GM19025 (cell line): Measurements from ENCODE around the gene ART3.
A peak's percentile ranks its signal among the peaks of the same experiment; 100 is the strongest.

Experiments
- ATAC-seq: cut with Tn5 transposase; IDR thresholded peaks from one replicate; pipeline ENCODE4 v1.9.1; 2021; ENCODE audit warnings: mild to moderate bottlenecking, low read depth, moderate library complexity; ENCODE audit not compliant: unreplicated experiment

Gene ART3

GRCh38 chr4:76067652-76068286, 6.7 kb upstream of the ART3 start:
- no peak for ATAC-seq

DNA sequence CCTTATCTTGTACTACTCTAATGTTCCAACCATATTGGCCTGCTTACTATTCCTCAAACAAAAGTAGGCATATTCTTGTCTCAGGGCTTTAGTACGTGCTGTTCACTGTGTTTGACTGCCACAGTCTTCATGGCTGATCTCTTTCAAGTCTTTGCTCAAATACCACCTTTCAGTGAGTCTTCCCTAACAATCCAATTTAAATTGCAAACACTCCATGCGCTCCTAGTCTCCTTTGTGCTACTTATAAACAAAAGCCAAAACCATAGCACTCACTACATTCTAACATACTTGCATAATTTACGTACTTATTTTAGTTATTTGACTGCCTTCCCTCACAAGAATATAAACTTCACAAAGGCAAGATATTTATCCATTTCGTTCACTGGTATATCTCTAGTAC, 1.7 kb upstream of the ART3 start:
- no peak for ATAC-seq

DNA sequence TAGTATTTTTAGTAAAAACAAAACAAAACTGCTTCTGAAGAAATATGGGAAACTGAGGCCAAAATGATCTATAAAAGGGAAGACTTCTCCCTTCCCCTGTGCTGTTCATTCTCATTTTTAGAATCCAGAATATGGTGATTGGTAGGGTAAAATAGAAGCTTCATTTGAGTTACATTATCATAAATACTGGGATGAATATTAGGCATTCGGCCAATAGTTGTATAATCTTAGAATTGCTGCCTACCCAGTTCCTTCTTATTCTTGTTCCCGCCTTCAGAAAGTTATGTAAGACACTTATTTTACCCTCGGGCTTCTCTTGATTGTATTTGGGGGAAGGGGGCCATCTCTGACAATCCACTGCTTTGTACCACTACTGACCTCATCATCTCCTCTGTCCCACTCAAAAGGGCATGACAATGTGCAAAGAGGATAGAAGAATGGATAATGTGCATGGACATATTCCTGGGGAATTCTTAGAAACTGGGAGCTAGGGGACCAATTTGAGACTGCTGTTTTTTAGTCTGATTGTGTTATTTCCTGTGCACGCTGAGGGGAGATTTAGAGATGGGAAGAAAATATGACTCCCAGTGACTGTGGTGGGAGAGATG, 588 bp downstream of the ART3 start:
- no peak for ATAC-seq

DNA sequence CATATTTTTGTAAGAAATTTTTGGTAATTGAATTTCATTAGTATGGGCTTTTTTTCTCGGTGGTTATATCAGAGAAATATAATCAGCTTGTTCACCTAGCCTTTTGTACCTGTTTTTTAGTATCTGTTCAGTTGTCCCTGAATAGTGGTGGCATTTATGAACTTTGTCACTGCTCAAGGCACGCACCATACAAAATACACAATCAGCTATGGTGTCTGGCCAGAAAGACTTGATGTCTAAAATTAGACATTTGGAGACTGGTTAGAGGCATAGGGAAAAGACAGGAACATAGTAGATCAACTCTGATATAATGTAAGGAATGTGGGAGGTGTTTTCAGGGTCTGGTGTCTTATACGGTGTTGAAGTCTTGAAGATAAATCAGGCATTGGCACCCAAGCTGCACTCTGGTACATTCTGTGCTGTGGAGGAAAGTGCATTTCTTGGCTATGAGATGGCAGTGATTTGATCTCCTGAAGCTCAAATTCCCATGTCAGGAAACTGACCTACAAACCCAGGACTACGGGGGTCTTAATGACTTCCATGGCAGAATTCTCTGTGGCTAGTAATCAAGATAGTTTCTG, 3.6 kb downstream of the ART3 start:
- no peak for ATAC-seq

DNA sequence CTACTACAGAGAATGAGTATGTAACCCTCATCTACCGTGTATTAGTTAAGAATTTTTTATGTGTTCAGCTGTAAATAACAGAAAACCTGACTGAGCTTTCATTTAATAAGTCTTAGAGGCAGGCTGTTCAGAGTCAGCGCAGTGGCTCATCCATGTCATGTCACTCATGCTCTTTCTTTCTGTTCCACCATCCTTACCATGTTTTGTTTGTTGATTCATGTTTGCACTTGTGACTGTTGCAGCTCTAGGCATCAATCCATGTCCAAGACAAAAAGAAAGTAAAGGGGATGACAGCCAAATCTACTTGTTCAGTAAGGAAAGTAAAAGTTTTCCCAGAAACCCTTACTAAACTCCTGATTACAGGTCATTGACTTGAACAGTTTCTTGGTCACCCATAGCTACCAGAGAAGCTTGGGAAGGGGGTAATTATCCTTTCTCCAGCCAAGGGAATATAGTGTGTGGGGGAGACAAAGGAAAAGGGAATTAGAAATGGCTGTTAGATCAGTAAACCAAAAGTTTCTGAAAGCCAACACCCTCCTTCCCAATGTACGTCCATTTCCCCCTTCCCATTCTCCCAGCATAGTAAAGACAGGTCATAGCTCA, 9.0 kb downstream of the ART3 start:
- ATAC-seq = no peak

DNA sequence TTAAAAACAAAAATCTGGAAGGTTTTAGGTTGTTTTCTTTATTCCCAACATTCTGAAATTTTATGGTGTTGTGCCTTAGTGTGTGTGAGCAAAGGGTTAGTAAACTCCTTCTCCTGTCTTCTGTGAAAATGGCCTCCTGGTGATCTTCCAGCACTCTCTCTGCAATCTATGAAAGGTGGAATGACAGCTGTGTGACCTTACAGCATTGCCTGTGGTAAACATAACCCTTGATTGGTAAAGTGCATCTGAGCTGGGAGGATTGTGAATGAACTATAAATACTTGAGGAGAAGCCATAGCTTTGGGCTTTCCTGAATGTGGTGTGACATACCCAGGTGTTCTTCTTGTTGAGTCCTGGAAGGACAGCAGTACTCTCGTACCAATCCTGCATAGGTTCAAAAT, 10.0 kb downstream of the ART3 start:
- no peak for ATAC-seq

- ATAC-seq = no peak
Observed at GRCh38 chr4:76087007-76087769, 12.7 kb downstream of the ART3 start.

- ATAC-seq = no peak
Observed at GRCh38 chr4:76088719-76089118, 14.2 kb downstream of the ART3 start.

DNA sequence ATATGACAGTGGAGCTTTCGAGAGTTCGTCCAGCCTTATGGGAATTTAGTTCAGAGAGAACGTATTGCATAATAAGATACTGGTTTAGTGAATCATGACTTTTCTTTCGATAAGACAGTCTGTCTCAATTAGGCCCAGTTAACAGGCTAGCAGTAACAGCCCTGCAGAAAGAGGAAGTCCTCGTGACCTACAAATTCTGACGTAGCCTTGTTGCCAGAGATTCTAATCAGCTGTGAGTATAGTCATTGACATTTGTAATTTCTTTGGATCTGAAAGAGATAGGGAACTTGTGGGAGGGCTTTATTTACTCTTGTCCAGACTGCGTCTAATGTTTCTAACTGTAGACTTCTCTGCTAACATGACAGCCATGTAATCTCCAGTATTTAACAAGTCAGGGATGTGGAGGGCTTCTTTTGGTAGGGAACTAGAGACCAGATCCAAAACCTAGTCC, 15.8 kb downstream of the ART3 start:
- peak; percentile 46 for ATAC-seq

DNA sequence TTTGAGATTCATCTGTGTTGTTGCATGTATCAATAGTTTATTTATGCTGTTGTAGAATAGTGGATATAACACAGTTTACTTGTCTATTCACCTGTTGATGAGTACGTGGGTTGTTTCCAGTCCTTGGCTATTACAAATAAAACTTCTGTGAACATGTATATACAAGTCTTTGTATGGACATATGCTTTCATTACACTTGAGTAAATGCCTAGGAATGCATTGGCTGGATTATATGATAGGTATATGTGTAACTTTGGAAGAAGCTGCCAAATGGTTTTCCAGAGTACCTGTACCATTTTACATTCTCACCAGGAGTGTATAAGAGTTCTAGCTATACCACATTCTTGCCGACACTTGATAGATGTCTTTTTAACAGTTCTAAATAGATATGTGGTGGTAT, 16.5 kb downstream of the ART3 start:
- ATAC-seq = no peak

DNA sequence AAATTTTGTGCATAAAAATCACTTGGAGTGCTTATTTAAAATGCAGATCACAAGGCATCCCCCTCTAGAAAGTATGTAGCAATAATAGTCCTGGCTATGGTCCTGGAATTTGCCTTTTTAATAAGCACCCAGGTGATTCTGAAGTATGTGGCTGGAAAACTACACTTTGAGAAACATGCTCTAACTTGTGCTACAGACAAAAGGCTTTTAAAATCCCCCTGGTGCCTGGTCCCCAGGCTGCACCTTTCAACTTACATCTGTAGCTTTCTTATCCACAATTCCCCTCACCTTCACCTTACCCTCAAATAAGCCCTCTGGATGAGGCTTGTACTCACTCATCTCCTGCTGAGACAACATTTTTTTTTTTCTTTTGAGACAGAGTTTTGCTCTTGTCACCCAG, 21.1 kb downstream of the ART3 start:
- no peak for ATAC-seq

DNA sequence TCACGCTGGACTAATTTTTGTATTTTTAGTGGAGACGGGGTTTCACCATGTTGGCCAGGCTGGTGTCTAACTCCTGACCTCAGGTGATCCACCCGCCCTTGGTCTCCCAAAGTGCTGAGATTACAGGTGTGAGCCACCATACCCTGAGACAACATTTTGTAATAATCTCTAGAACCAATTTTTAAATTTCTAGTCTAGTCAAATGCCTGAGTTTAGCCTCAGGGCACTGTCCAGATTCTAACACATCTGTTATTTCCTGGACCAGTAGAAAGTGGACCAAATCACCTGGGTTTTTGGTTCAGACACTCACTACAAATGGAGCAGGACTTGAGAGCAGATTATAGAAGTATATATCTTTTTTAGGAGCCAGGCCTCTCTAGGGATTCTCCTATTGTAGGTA, 21.6 kb downstream of the ART3 start:
- no peak for ATAC-seq

- ATAC-seq = no peak
Observed at GRCh38 chr4:76105652-76106051, 31.1 kb downstream of the ART3 start.

DNA sequence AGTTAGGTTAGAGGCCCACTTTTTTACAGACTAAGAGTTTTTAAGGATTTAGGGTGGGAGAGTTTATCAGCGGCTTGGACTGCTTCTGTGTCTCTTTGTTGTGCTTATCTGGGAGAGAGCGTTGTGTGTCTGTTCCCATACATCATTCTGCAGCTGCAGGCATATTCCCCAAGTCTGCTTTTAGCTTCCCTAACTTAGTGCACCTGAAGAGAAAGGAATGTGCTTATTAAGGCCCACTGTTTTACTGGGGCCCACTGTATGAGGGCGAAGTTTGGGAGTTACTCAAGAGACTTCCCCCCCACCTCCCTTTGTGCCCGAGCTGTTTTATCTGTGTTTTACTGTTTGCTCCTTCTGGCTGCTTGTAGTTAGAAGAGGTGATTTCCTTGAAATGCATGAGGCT, 31.9 kb downstream of the ART3 start:
- ATAC-seq = no peak

DNA sequence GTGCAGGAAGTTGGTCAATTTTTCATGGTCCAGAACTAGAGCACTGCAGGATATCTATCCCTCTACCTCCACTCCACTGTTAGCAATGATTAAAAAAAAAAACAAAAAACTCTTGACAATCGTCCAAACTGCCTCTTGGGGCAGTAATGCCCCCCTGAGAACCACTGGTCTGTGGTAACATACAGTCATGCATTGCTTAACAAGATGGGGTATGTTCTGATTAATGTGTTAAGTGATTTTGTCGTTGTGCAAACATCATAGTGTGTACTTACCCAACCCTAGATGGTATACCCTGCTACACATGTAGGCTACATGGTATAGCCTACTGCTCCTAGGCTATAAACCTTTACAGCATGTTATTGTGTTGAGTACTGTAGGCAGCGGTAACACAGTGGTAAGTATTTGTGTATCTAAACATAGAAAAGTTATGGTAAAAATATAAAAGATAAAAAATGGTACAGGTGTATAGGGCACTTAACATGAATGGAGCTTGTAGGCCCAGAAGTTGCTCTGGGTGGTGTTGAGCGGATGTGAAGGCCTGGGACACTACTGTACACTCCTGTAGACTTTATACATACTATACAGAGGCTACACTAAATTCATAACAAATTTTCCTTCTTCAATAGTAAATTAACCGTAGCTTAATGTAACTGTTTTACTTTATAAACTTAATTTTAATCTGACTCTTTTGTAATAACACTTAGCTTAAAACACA, 34.1 kb downstream of the ART3 start:
- ATAC-seq = no peak

GRCh38 chr4:76116821-76117220, 42.3 kb downstream of the ART3 start:
- ATAC-seq = no peak

DNA sequence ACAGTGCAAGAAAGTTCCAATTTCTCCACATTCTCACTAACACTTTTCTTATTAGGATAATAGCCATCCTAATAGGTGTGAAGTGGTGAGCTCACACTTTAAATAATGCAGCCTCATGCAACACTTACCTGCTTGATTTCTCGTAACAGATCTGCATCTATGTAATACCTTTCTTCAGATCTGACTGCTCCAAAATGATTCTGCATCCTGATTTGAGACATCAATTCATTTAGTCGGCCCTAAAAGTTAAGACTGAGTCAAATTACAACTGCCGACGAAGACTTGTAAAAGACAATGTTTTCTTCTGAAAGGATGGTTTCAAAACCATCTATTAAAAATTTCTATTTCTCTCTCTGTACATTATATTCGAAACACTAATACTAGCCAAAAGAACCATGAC, 43.0 kb downstream of the ART3 start:
- no peak for ATAC-seq

DNA sequence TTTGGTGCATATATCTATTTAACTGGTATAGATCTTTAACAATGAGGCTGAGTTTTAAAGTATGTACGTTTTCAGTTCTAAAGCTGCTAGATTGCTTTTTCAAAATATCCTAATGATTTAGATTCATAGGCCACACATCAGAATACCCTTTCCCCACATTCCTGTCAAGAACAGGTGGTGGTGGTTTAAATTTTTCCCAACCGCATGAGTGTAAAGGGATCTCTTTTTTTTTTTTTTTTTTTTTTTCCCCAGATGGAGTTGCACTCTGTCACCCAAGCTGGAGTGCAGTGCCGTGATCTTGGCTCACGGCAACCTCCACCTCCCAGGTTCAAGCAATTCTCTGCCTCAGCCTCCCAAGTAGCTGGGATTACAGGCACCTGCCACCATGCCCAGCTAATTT, 45.7 kb downstream of the ART3 start:
- ATAC-seq = no peak

DNA sequence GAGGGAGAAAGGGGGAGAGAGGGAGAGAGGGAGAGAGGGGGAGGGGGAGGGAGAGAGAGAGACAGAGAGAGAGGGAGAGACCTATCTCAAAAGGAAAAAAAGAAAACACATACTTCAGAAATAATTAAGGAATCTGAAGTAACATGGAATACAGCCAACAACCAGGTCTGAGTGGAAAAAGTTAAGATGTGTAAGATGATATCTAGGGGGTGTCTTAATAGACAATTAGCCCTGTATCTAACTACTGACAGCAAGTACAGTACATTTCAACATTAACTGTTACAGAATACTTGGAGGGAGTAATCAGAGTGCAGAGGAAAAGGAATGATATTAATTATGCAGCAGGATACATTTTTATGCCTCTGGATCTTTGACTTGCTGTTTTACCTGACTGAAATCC, 51.3 kb downstream of the ART3 start:
- no peak for ATAC-seq

DNA sequence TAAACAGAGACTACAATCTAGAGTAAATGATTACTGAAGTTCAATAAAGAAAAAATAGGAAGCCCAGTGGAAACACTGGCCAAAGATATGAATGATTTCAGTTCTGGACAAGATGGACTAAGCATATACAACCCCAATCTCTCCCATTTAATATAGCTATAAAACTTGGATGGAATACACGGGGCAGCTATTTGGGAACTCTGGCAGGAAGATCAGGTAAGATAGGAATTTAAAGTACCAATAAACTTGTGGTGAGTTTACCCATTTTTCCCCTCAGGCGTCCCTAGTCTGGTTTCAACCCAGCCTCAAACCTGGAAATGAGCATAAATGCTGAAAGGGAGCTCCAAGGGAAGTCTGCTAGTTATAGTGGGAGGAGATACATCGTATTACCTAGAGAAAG, 53.2 kb downstream of the ART3 start:
- ATAC-seq = no peak

- ATAC-seq = no peak
Observed at GRCh38 chr4:76141241-76141640, 66.7 kb downstream of the ART3 start.
